ENCODE data around the gene AP4M1. TPM values are rescaled to one million over a fixed set of nuclear protein-coding genes. Genes with fewer than 3 reads are reported as not detected.

The AP4M1 gene
- total RNA-seq, 1 experiment from 2014 or later: 17.9 TPM

DNA sequence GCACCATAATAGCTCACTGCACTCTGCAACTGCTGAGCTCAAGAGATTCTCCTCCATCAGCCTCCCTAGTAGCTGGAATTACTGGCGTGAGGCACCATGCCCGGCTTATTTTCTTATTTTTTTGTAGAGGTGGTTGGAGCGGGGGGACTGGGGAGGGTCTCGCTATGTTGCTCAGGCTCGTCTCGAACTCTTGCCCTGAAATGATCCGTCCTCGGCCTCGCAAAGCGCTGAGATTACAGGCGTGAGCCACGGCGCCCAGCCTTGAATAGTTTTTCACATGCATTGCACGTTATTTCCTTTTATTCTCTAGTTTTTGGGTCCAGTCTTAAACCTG lies 46.7 kb downstream of the AP4M1 start:
- BruUV-seq (replicated peaks): TSS peak; percentile 77
- POLR2A ChIA-PET (ENCODE audit: unreplicated experiment): interaction anchor here (0.6 to 0.7 kb wide), 2 partner anchors 22 to 727 kb away, joined by 3 to 6 read pairs; partner anchors contain the start of gene SRRT
- no peak for ATAC-seq

DNA sequence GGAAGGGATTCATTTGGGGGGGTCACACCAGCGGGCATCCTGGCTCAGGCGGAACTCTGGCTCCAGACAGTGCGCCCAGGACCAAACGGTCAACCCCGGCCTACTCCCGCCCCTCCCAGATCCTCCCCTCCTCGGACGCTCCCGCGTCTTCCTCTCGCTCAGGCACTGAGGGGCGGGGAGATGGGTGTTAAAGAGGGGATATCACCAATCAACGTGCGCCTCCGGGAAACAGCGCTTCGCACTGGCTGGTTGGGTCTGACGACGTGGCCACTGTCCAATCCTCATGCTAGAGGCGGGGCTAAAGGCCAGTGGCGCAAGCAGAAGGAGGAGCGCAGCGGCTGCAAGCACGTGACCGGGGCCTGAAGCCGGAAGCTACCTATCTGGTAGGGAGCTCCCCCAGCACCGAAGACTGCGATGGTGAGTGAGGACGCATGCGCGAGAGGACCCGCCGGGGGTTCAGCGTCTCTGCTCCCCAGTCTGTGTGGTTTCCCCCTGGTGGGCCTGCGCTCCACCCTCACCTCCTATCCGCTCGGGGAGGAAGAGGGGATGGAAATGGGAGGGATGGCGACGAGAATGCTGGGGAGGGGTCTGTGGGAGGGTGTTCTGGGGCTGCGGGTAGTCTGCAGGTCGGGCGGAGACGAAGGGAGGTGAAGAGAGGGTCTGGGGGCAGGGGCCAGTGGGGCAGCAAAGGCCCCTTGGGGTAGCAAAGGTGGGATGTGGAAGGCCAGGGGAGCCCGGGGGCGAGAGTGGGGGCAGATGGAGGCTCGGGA lies 47.3 kb downstream of the AP4M1 start, which contains the start of gene LAMTOR4:
TSS of gene LAMTOR4 (plus strand) at position 360 of the 770 bp plus-strand sequence. CDS start at position 415, 55 bp downstream.
- CTCF ChIA-PET: no interaction called here
- H3K9me3 ChIP-seq (ENCODE audit: low read length): no peaks in the 10 kb centered on the region
- H3K79me2 ChIP-seq (ENCODE audit: low read length): peaks cover 20% of the 10 kb centered on the region
- no peaks in the 10 kb centered on the region for H3F3A ChIP-seq (ENCODE audit: low read length, unreplicated experiment)
- TF ChIP-seq EZH2phosphoT487 (IDR thresholded peaks at IDR 0.05; ENCODE audit: borderline replicate concordance, low read length) (no peak), EZH2 (IDR thresholded peaks at IDR 0.05; ENCODE audit: low read length, unreplicated experiment) (no peak)
- TF ChIP-seq, protein P1, sequence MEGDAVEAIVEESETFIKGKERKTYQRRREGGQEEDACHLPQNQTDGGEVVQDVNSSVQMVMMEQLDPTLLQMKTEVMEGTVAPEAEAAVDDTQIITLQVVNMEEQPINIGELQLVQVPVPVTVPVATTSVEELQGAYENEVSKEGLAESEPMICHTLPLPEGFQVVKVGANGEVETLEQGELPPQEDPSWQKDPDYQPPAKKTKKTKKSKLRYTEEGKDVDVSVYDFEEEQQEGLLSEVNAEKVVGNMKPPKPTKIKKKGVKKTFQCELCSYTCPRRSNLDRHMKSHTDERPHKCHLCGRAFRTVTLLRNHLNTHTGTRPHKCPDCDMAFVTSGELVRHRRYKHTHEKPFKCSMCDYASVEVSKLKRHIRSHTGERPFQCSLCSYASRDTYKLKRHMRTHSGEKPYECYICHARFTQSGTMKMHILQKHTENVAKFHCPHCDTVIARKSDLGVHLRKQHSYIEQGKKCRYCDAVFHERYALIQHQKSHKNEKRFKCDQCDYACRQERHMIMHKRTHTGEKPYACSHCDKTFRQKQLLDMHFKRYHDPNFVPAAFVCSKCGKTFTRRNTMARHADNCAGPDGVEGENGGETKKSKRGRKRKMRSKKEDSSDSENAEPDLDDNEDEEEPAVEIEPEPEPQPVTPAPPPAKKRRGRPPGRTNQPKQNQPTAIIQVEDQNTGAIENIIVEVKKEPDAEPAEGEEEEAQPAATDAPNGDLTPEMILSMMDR (conservative IDR thresholded peaks at IDR 0.05; ENCODE audit: low read depth, low read length): no peak
- H3K4me1 ChIP-seq (ENCODE audit: insufficient read depth, low read length): peaks cover 14% of the 10 kb centered on the region; the same call in 1 of the 2 replicates
- H3K36me3 ChIP-seq (ENCODE audit: low read depth, low read length): no peaks in the 10 kb centered on the region
- intact Hi-C loops (cut with micrococcal nuclease): no loop called here
- H3K27me3 ChIP-seq (ENCODE audit: low read length): no peaks in the 10 kb centered on the region
- POLR2A ChIA-PET (ENCODE audit: unreplicated experiment): interaction anchor here (0.6 to 0.7 kb wide), 2 partner anchors 22 to 726 kb away, joined by 3 to 6 read pairs; partner anchors contain the start of gene SRRT
- DNase-seq: peak; percentile 98
- BruUV-seq (replicated peaks): no TSS peak
- H3K4me2 ChIP-seq (ENCODE audit: low read length): peak within 1 kb of the TSS; percentile 90
- peak within 1 kb of the TSS; percentile 88 for H3K4me3 ChIP-seq (ENCODE audit: low read length)
- H3K27ac ChIP-seq (ENCODE audit: low read length): 0 out of 2 replicates have a peak within 1 kb of the TSS, but pooled peaks have one; percentile 3
- H2AFZ ChIP-seq (ENCODE audit: low read length): peak within 1 kb of the TSS; percentile 94
- peak within 1 kb of the TSS; percentile 88 for H3K9ac ChIP-seq (ENCODE audit: low read length)
- H3K9me2 ChIP-seq (replicated peaks; ENCODE audit: low read length): no peaks in the 10 kb centered on the region
- peak; percentile 97 for ATAC-seq
- H4K20me1 ChIP-seq (ENCODE audit: low read length): no peaks in the 10 kb centered on the region

More for the DNA sequence above, 46.7 kb downstream of the AP4M1 start:
- Histone ChIP-seq H3K27me3 (ENCODE audit: low read length) (no peaks in the 10 kb centered on the region), H3K4me3 (ENCODE audit: low read length) (peak overlapping the region; percentile 88), H4K20me1 (ENCODE audit: low read length) (no peaks in the 10 kb centered on the region), H3K36me3 (ENCODE audit: low read depth, low read length) (no peaks in the 10 kb centered on the region), H3K4me2 (ENCODE audit: low read length) (peak overlapping the region; percentile 88), H3K27ac (ENCODE audit: low read length) (0 out of 2 replicates have a peak overlapping the region, but pooled peaks have one; percentile 3), H3K9me3 (ENCODE audit: low read length) (no peaks in the 10 kb centered on the region), H3K9me2 (replicated peaks; ENCODE audit: low read length) (no peaks in the 10 kb centered on the region), H2AFZ (ENCODE audit: low read length) (peak overlapping the region; percentile 94), H3K4me1 (ENCODE audit: insufficient read depth, low read length) (peaks cover 14% of the 10 kb centered on the region; the same call in 1 of the 2 replicates), H3F3A (ENCODE audit: low read length, unreplicated experiment) (no peaks in the 10 kb centered on the region), H3K79me2 (ENCODE audit: low read length) (peaks cover 20% of the 10 kb centered on the region), H3K9ac (ENCODE audit: low read length) (peak overlapping the region; percentile 52)
- no peak for DNase-seq
- intact Hi-C loops (cut with micrococcal nuclease): no loop called here
- TF ChIP-seq, protein P1 (conservative IDR thresholded peaks at IDR 0.05; ENCODE audit: low read depth, low read length): no peak
- TF ChIP-seq EZH2 (IDR thresholded peaks at IDR 0.05; ENCODE audit: low read length, unreplicated experiment) (no peak), EZH2phosphoT487 (IDR thresholded peaks at IDR 0.05; ENCODE audit: borderline replicate concordance, low read length) (no peak)
- CTCF ChIA-PET: no interaction called here

DNA sequence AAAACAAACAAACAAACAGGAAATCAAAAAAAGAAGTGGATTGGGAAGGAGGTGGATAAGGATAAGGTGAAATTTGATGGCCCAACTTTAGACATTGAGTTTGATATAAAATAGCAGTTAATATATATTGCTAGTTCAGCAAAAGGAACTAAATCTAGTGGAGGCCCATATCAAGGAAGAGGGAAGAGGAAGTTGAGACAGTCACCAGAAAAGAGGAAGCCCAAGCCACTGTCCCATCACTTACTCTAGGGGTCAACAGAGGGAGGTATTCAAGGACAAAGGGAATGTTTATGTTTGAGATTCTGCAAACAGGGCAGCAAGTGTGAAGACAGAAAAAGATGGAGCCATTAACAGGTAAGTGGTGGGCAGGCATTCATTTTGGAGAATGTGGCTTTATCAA lies 51.0 kb downstream of the AP4M1 start:
- H3K9ac ChIP-seq (ENCODE audit: low read length): no peak overlapping the region
- H3K27ac ChIP-seq (ENCODE audit: low read length): no peak overlapping the region
- H3K9me2 ChIP-seq (replicated peaks; ENCODE audit: low read length): no peaks in the 10 kb centered on the region
- POLR2A ChIA-PET (ENCODE audit: unreplicated experiment): no interaction called here
- no peak for DNase-seq
- intact Hi-C loops (cut with micrococcal nuclease): no loop called here
- no TSS peak for BruUV-seq (replicated peaks)
- H4K20me1 ChIP-seq (ENCODE audit: low read length): peaks cover 3% of the 10 kb centered on the region; the same call in 1 of the 2 replicates
- TF ChIP-seq EZH2 (IDR thresholded peaks at IDR 0.05; ENCODE audit: low read length, unreplicated experiment) (no peak), EZH2phosphoT487 (IDR thresholded peaks at IDR 0.05; ENCODE audit: borderline replicate concordance, low read length) (no peak)
- TF ChIP-seq, protein P1 (conservative IDR thresholded peaks at IDR 0.05; ENCODE audit: low read depth, low read length): no peak
- H2AFZ ChIP-seq (ENCODE audit: low read length): no peak overlapping the region
- H3K4me3 ChIP-seq (ENCODE audit: low read length): no peak overlapping the region
- no peak for ATAC-seq
- H3F3A ChIP-seq (ENCODE audit: low read length, unreplicated experiment): no peaks in the 10 kb centered on the region
- peaks cover 35% of the 10 kb centered on the region for H3K79me2 ChIP-seq (ENCODE audit: low read length)
- H3K36me3 ChIP-seq (ENCODE audit: low read depth, low read length): peaks cover 10% of the 10 kb centered on the region; the same call in 1 of the 2 replicates
- H3K4me1 ChIP-seq (ENCODE audit: insufficient read depth, low read length): peaks cover 21% of the 10 kb centered on the region
- no peak overlapping the region for H3K4me2 ChIP-seq (ENCODE audit: low read length)
- CTCF ChIA-PET: no interaction called here
- no peaks in the 10 kb centered on the region for H3K27me3 ChIP-seq (ENCODE audit: low read length)
- no peaks in the 10 kb centered on the region for H3K9me3 ChIP-seq (ENCODE audit: low read length)

All from PC-3 (cell line).